GM18858 (cell line): ENCODE measurements around the gene PLCD3.

Experiments
- ATAC-seq: cut with Tn5 transposase; IDR thresholded peaks from one replicate; pipeline ENCODE4 v1.9.1; 2021; ENCODE audit not compliant: unreplicated experiment

PLCD3 gene, protein sequence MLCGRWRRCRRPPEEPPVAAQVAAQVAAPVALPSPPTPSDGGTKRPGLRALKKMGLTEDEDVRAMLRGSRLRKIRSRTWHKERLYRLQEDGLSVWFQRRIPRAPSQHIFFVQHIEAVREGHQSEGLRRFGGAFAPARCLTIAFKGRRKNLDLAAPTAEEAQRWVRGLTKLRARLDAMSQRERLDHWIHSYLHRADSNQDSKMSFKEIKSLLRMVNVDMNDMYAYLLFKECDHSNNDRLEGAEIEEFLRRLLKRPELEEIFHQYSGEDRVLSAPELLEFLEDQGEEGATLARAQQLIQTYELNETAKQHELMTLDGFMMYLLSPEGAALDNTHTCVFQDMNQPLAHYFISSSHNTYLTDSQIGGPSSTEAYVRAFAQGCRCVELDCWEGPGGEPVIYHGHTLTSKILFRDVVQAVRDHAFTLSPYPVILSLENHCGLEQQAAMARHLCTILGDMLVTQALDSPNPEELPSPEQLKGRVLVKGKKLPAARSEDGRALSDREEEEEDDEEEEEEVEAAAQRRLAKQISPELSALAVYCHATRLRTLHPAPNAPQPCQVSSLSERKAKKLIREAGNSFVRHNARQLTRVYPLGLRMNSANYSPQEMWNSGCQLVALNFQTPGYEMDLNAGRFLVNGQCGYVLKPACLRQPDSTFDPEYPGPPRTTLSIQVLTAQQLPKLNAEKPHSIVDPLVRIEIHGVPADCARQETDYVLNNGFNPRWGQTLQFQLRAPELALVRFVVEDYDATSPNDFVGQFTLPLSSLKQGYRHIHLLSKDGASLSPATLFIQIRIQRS

DNA sequence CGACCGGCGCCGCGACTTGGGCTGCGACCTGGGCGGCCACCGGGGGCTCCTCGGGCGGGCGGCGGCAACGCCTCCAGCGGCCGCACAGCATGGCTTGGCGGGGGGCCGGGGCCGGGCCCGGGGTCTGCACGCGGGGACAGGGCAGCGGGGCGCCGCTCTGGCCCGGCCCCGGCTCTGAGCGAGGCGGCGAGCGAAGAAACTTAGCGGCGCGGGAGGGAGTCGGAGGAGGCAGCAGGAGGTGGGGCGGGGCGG, at the start of gene PLCD3:
TSS of gene PLCD3 (minus strand) at position 196 of the 252 bp plus-strand sequence. CDS start at position 91, 105 bp downstream.
- no peak for ATAC-seq

- ATAC-seq = no peak
Observed at GRCh38 chr17:45177563-45177962, 45.2 kb upstream of the PLCD3 start.

- no peak for ATAC-seq
Observed at GRCh38 chr17:45175759-45176115, 43.4 kb upstream of the PLCD3 start.

DNA sequence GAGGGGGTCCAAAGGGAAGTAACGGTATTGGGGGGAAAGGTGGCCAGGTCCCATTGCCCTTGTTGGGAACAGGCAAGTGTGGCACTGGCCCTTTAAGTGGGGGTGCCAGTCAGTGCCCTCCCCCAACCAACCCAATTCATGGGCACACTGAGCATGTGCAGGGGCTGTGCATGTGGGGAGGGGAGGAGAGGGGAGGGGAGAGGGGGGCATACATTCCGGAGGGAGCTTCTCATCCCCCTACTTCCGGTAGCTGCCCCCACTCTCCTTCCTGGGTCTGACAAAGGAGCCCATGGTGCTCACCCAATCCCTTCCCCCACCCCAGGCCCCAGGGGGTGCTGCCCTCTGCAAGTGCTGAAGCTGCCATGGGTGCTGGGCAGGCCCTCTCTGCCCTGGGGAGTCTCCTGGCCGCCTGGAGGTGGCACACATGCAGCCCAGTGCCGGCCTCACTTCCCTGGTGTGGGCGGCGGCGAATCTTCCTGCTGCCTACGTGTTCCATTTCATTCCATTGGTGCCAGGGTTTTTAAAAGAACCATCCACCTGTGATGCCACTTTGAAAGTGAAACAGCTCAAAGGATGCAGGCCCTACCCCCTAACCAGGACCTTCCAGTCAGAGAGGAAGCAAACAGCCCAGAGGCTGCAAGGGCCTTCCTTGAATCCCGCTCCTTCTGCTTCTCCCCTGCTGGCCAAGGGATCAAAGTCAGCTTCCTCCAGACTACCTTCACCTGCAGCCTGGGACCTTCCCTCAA, 40.4 kb upstream of the PLCD3 start:
- ATAC-seq = no peak

DNA sequence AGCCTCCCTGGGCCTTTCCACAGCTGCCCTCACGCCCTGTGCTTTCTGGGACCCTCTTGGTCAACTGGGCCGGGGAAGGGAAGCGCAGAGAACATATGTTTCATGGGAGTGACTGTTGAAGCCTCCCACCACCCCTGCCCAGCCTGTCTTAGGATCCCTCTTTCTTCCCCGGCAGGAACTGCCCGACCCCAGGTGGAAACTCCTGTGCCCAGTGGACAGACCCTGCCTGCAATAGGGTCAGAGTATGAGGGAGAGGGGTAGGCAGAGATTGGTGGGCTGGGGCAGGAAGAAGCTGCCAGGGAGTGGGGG, 39.9 kb upstream of the PLCD3 start:
- no peak for ATAC-seq

DNA sequence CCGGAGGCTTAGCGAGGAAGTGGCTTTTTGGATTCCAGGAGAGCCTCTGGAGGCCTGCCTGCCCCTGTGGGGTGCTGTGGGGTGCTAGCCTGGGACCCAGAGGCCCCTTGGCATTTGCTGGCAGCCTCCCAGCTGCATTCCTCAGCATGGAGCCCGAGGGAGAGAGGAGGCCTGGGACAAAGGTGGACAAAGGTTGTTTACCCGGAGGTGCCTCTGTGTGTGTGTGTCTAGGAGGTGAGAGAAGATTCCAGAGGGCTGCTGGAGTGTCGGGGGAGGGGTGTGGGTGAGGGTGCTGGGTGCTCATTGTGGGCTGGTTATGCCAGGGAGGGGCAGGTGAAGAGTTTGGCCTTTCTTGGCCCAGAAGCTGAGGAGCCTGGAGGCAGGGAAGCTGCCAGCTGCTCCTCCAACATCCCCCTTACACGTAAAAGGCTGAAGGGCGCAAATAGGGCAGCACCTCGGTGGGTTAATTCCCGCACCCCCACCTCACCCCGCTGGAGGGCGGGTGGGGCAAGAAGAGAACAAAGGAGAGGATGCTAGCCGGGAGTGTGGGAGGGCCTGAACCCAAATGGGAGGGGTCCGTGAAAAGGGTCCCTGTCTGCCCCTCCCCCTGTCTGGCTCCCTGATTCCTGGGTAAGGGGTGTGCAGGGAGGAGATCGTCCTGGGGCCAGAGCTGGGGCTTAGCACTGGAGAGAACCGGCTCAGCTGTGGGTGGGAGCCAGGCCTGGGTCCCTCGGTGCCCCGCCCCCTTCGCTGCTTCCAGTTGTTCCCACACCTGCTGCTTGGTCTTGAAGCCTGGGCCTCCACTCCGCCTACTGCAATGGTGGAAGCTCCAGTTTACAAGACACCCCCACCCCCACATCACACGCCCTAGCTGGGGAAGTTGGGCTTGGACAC, 39.3 kb upstream of the PLCD3 start:
- ATAC-seq = no peak

DNA sequence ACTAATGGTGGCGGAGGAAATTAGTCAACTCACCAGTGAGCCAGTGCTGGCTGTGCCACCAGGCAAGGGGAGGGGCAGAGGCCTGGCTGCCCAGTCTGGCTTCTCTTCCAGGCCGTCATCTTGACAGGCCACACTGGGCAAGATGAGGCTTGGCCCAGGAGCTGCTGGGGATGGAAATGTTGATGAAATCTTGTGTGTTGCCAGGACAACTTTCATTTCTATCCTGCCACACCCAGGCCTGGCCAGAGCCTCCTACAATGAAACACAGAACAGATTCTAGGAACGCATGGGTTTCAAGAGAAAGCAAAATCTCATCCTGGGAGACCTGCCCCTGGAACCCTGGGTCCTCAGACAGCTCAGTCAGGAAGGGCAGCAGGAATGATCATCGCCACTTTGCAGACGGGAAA, 38.6 kb upstream of the PLCD3 start:
- no peak for ATAC-seq

GRCh38 chr17:45170280-45170930, 38.1 kb upstream of the PLCD3 start:
- no peak for ATAC-seq

DNA sequence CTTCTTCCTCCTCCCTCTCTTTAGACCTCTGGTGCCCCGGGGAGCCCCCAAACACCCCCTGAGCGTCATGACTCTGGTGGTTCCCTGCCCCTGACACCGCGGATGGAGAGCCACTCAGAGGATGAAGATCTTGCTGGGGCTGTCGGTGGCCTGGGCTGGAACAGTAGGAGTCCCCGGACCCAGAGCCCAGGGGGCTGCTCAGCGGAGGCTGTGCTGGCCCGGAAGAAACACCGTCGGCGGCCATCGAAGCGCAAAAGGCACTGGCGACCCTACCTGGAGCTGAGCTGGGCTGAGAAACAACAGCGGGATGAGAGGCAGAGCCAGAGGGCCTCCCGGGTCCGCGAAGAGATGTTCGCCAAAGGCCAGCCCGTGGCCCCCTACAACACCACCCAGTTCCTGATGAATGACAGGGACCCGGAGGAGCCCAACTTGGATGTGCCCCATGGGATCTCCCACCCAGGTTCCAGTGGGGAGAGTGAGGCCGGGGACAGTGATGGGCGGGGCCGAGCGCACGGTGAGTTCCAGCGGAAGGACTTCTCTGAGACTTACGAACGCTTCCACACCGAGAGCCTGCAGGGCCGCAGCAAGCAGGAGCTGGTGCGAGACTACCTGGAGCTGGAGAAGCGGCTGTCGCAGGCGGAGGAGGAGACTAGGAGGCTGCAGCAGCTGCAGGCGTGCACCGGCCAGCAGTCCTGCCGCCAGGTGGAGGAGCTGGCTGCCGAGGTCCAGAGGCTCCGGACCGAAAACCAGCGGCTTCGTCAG, 36.9 kb upstream of the PLCD3 start:
- no peak for ATAC-seq

GRCh38 chr17:45164734-45165269, 32.5 kb upstream of the PLCD3 start:
- ATAC-seq = no peak

DNA sequence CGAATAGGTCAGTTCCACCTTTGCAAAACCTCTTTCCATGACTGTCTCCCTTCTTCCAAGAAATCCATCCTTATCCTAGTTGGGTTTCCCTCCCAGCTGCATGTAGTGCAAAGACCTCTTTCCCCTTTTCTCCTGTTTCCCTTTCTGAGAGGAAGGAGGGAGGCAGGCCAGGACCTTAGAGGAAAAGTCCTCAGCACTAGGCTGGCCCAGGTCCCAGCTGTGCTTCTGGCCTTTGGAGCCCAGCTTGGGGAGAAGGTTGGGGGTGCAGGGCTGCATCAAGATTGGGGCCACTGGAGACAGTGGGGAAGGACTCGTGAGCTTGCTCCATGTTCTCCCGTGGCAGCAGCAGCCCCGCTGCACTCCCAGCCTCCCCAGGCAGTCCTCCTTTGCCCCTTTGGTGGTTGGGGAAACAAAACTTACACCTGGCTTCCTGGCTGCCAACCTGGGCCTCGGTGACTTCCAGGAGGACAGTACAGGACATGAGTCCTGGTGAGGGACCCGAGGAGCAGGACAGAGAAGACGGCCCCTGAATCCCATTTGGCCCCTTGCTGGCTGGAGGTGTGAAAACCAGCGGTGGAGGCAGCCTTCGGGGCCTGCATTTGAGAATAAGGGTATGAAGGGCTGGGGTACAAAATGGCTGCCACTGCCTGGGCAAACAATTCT, 29.8 kb upstream of the PLCD3 start:
- ATAC-seq = peak; percentile 1

DNA sequence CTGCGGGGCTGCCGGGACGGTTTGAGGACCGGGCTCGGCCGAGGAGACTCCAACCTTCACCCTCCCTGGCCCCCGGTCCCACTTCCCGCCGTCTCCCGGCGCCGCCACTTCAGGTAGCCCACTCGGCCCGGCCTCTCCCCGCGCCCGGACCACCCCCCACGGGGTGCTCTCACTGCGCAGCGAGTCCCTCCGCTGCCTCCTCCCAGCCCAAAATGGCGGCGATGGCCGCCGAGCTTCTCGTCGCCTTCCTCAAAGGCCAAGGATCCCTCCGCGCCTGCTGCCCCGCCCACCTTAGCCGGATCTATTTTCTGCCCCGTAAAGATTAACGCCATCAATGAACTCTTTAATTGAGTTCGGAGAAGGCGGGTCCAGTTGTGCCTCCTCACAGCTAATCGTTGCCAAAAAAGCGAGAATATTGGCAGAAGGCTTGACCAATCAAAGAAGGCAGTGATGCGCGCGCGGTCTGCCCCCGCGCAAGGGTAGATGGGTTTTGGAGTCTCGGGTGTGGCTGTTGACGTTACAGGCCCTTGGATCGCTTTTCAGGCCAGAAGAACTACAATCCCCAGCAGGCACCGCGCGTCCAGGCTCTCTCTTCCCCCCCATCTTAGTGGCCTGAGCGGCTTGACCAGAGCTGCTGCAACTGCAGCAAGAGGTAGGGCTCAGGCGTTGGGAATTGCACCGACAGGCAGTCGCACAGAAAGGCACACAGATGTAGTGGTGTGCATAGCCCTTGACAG, 29.1 kb upstream of the PLCD3 start, which contains the start of gene HEXIM2:
TSS of gene HEXIM2 (plus strand) at position 588 of the 737 bp plus-strand sequence. CDS start 919 bp downstream, outside the sequence.
- peak; percentile 85 for ATAC-seq

DNA sequence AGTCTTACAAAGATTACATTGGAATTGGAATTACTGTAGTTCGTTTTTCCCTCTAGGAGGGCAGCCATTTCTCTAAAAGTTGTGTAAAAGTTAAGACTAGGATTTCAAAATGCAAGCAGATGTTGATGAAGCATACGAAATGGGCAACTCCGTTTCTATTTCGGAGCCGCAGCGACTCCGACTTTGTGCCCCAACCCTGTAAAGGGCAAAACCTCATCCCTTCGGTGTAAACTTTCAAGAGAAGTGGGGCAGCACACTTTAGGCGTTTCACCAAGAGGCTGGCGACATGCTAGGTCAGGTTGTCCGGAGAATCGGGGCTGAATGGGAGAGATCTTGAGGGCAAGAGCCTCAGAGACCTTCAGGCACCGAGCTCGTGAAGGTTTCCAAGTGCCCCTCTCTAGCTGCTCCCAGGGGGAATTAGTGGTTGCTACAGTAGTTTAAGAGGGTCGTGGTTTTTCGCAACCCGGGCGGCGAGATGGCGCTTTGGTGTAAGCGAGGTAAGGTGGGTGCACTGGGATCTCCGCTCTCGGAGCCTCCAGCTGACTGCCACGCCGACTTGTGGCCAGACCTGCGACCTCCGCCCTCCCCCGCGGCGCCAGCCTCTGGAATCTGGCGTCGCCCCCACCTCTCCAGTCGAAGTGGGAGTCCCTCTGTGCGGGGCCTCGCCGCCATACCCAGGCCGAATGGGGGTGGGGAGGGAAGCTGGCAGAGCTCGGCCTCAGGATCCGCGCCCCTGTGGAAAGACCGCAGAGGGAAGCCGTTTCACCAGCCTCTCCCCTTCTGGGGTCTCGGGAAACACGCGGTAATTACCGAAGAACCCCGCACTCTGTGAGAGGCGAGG, 28.4 kb upstream of the PLCD3 start:
- no peak for ATAC-seq

DNA sequence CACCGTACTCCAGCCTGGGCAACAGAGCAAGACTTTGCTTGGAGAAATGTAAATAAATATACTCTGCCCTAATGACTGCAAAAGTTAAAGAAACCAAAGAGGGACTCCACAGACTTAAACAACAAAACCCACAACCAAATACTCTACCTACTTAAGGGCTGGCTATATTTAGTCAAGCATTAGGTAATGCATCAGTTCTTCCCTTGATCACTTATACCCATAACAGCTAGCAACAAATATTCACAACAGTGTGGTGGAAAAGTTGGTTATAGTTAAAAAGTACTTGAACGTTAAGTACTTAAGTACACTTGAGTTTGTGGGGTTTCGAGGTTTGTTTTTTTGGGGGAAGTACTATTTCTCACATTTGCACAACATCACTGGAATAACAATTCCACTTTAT, 23.9 kb upstream of the PLCD3 start:
- ATAC-seq = no peak

GRCh38 chr17:45155483-45155882, 23.2 kb upstream of the PLCD3 start:
- no peak for ATAC-seq

DNA sequence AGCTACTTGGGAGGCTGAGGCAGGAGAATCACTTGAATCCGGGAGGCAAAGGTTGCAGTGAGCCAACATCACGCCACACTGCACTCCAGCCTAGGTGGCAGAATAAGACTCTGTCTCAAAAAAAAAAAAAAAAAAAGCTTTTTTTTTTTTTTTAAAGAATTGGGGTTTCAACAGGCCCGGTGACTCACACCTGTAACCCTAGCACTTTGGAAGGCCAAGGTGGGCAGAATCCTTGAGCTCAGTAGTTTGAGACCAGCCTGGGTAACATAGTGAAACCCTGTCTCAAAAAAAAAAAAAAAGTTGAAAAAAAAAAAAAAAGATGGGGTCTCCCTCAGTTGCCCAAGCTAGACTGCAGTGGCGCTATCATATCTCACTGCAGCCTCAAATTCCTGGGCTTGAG, 22.7 kb upstream of the PLCD3 start:
- ATAC-seq = no peak
